Esophagus mucosa (tissue), 1 donor: Measurements from ENCODE around the gene PBX4. TPM values are rescaled to one million over a fixed set of nuclear protein-coding genes. Genes with fewer than 3 reads are reported as not detected.
A peak's percentile ranks its signal among the peaks of the same experiment; 100 is the strongest.

Experiments used
- ATAC-seq: fragments of 200-7000 bp; cut with Tn5 transposase; one replicate; pipeline ENCODE4 v1.9.1; 2020
- total RNA-seq: library from RNA; stranded (reverse); gene quantifications from one replicate; pipeline ENCODE4 v1.2.4, GENCODE V29; 2023
- donor health status: DM: yes; HTN: yes; CAD: no.

The PBX4 gene
- total RNA-seq, 1 donor from 2014 or later = 0.20 TPM

- ATAC-seq = no peak
Measured at GRCh38 chr19:19587771-19588170, 30.7 kb downstream of the PBX4 start.

GRCh38 chr19:19584356-19584755 lies 34.1 kb downstream of the PBX4 start:
- ATAC-seq = no peak

- no peak for ATAC-seq
Measured at GRCh38 chr19:19582471-19582870, 36.0 kb downstream of the PBX4 start.

- ATAC-seq = peak; percentile 13
Measured at GRCh38 chr19:19581391-19581790, 37.1 kb downstream of the PBX4 start.

- ATAC-seq = no peak
Measured at GRCh38 chr19:19580418-19580817, 38.1 kb downstream of the PBX4 start.

GRCh38 chr19:19579533-19580361 lies 38.7 kb downstream of the PBX4 start:
- peak; percentile 41 for ATAC-seq

- ATAC-seq = no peak
Measured at GRCh38 chr19:19578252-19578651, 40.2 kb downstream of the PBX4 start.

- no peak for ATAC-seq
Measured at GRCh38 chr19:19575411-19575810, 43.1 kb downstream of the PBX4 start.

- no peak for ATAC-seq
Measured at GRCh38 chr19:19571071-19571786, 47.3 kb downstream of the PBX4 start.

- no peak for ATAC-seq
Measured at GRCh38 chr19:19570571-19570970, 47.9 kb downstream of the PBX4 start.

- ATAC-seq = no peak
Measured at GRCh38 chr19:19568802-19569756, 49.4 kb downstream of the PBX4 start.

GRCh38 chr19:19567391-19567790 lies 51.1 kb downstream of the PBX4 start:
- no peak for ATAC-seq

GRCh38 chr19:19566306-19566705 lies 52.2 kb downstream of the PBX4 start:
- no peak for ATAC-seq

GRCh38 chr19:19563348-19563848 lies 55.1 kb downstream of the PBX4 start:
- peak; percentile 11 for ATAC-seq

GRCh38 chr19:19562665-19563347 lies 55.7 kb downstream of the PBX4 start:
- peak; percentile 29 for ATAC-seq

GRCh38 chr19:19561946-19562664 lies 56.4 kb downstream of the PBX4 start:
- no peak for ATAC-seq

GRCh38 chr19:19559931-19560330 lies 58.6 kb downstream of the PBX4 start:
- no peak for ATAC-seq

- no peak for ATAC-seq
Measured at GRCh38 chr19:19558636-19559035, 59.9 kb downstream of the PBX4 start.

- ATAC-seq = no peak
Measured at GRCh38 chr19:19558055-19558454, 60.4 kb downstream of the PBX4 start.

GRCh38 chr19:19554074-19555023 lies 64.1 kb downstream of the PBX4 start:
- ATAC-seq = peak; percentile 48
